GM21447 (cell line): ENCODE measurements around the gene MACROH2A1.
A peak's percentile ranks its signal among the peaks of the same experiment; 100 is the strongest.

ENCODE experiments used
- ATAC-seq: cut with Tn5 transposase; IDR thresholded peaks from one replicate; pipeline ENCODE4 v1.9.1; 2021; ENCODE audit not compliant: unreplicated experiment

MACROH2A1 gene

DNA sequence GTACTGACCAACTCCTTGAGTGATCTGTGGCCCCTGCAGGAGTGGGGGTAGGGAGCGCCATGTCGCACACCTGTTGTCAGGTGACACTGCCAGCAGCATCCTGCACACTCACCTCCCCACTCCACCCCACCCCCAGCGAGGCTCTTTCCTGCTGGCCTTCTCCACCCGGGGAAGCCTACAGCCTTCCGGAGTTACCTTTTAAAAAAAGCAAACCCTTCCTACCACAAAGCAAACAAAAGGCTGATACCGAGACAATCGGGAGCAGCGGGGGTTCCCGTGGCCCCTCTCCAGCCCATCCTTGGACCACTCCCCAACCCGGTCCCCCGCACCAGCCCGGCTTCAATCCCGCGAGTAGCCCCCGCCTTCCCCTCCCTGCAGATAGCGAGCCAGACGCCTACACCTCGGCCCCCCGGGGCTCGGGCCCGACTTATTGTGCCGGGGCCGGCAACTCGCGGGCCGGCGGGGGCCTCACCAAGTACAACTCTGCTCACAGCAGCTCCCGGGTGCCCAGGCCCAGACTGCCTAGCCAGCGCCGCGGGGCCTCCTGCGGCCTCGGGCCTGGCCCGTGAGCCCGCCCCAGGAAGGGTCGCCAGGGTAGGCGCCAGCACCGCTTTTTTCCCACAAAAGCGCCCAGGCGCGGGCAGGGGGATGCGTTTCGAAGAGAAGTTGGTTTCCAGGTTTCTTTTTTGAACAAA lies 724 bp downstream of the MACROH2A1 start:
- peak; percentile 37 for ATAC-seq

GRCh38 chr5:135397084-135397483 lies 1.9 kb downstream of the MACROH2A1 start:
- ATAC-seq: no peak

DNA sequence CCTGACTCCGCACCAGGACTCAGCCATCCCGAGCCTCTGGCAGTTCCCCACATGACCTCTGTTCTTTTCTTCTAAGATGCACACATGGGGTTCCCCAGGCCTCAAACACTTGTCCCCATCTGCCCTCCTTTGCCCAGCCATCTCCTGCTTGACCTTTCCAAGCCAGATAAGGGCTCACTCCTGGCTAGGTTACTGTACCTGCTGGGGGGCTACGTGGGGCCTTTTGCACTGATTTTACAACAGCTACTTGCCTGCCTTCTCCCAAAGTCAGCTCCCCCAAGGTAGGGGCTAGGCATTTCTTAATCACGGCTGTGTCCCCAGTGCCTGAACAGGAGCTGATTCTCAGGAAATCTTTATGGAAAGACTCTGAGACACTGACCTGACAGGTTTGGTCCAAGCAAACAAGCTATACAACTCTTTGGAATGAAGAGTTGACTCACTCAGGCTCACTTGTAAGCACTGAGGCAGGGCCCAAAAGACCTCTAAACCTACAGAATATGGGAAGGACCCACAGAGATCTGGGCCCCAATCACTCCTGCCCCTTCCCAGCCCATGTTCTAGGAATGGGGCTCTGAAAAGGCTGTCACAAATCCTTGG lies 2.5 kb downstream of the MACROH2A1 start:
- ATAC-seq: no peak

- ATAC-seq: no peak
These were observed 3.2 kb downstream of the MACROH2A1 start for GRCh38 chr5:135395866-135396265.

GRCh38 chr5:135395451-135395850 lies 3.6 kb downstream of the MACROH2A1 start:
- no peak for ATAC-seq

GRCh38 chr5:135394095-135394494 lies 4.9 kb downstream of the MACROH2A1 start:
- no peak for ATAC-seq

DNA sequence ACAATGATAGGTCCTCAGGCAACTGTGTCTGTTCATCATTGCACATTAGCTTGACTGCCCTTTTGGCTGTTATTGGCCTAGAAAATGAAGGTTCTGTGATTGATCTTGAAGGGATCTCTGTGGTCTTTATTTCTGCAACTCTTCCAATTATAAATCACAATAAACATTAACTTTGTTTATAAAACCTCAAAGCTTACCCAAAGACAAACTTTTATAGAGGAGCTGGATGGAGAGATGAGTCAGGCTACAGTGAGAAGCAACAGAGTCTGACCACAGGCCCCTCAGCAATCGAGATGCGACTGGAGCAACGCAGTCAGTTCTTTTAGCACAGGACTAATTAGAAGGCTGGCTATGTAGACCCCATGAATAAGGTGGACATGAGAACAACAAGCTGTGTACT lies 5.3 kb downstream of the MACROH2A1 start:
- ATAC-seq: no peak

GRCh38 chr5:135393229-135393628 lies 5.8 kb downstream of the MACROH2A1 start:
- no peak for ATAC-seq

DNA sequence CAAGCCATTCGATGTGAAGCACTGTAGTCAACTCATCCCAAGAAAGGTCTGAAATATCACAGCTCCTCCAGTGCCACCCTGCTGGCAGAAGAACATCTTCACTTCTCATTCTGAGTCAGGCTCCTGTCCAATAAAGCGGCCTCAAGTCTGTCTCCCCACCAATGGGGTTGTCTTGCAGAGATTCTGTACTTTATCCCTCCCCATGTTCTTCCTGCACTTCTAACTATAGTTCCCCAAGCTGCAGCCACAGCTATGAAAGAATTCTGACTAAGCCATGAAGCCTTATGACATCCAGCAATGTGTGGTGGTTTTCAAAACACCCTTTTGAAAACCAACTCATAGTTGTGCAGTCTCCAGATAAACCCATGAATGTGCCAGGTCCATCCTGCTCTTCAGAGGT lies 6.8 kb downstream of the MACROH2A1 start:
- peak; percentile 49 for ATAC-seq

DNA sequence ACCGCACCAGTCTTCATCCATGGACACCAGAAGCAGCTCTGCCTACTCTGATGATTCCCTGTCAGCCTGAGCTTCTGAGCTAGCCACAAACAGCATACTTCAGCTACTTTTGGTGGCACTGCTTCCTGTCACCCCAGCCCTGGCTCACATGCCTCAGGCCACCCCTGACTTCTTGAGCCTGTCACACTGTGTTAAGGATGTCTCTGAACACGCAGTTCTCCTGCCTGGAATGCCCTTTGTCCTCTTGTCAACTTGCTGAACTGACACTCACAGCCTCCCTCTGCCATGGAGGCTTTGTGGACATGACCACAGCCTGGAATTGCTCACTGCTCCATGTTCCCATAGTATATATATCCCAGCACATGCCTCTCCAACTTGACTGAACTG lies 7.2 kb downstream of the MACROH2A1 start:
- no peak for ATAC-seq

- ATAC-seq: no peak
These were observed 7.7 kb downstream of the MACROH2A1 start for GRCh38 chr5:135391116-135391868.

DNA sequence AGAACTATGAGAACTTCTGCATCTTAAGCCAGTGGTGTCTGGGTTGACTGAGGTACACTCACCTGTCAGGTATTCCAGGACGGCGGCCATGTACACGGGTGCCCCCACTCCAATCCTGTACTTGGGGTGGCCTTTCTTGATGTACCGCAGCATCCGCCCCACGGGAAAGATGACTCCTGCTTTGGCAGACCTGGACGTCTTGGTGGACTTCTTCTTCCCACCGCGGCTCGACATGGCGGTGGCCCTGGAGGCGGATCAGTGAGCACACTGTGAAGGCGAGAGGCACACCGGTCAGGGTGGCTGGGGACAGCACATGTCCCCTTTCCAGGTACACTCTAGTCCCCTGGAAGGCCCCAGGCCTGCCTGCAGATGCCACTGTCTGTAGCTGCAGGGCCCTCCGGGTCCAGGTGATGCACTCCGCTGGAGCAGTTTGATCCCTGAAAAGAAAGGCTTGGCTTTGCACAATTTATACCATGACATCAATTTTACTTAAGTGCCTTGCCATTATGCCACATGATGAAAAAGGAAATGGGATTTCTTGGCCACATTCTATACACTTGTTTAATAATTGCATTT lies 10.1 kb downstream of the MACROH2A1 start:
- no peak for ATAC-seq

GRCh38 chr5:135387629-135387960 lies 11.4 kb downstream of the MACROH2A1 start:
- no peak for ATAC-seq

DNA sequence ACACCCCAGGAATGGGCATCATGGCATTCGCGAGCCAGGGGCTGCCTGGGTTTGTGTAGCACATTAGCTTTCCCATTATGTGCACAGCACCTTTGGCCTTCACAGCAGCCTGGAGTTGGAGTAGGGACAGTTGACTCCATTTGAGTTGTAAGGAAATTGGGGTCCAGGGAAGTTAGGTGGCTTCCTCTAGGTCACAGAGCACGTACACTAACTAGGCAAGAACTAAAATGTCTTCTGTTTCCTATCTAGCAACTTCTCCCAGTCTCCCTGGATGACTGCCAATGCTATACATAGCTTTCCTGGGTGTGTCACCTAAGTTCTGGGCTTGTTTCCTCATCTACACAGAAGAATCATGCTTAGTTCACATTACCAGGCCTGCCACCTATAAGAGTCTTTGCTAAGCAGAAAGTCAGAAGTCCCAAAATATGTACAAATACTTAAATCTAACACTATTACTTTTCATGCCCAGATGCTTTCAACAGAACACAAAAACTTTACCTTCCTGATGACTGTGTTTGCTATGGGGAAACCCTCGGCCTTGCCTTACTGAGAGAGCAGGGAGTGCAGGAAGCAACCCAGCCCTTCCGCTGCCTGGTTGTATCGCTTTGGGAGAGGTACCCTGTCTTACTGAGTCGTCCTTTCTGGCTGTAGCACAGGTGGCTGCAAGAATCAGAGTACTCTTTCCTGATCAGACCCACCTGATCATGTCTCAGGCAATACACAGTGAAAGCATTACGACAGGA lies 12.0 kb downstream of the MACROH2A1 start:
- no peak for ATAC-seq

- ATAC-seq: no peak
These were observed 12.9 kb downstream of the MACROH2A1 start for GRCh38 chr5:135386096-135386495.

DNA sequence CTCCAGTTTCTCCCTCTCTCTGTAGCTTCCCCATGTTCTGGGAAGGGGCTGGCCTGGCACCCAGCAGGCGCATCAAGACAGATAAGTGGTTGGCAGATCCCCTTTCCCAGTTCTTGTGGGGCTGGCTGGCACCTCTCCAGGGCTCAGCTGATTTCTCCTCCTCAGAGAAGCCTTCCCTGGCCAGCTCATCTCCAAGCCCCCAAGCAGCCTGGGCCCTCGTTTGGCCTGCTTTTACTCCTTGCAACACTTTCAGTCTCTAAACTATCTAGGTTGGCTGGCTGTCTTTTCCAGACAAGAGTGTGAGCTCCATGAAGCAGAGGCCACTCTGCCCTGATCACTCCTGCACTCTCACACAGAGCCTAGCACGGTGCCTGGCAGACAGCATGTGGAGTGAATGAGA lies 13.5 kb downstream of the MACROH2A1 start:
- ATAC-seq: no peak

GRCh38 chr5:135384898-135385297 lies 14.1 kb downstream of the MACROH2A1 start:
- ATAC-seq: no peak

GRCh38 chr5:135383803-135384495 lies 15.1 kb downstream of the MACROH2A1 start:
- no peak for ATAC-seq

- no peak for ATAC-seq
These were observed 16.1 kb downstream of the MACROH2A1 start for GRCh38 chr5:135382981-135383380.

- no peak for ATAC-seq
These were observed 16.8 kb downstream of the MACROH2A1 start for GRCh38 chr5:135382106-135382790.
